CD8-positive, alpha-beta memory T cell (primary cell): ENCODE measurements around the gene SLC35E1. TPM values are rescaled to one million over a fixed set of nuclear protein-coding genes. Genes with fewer than 3 reads are reported as not detected.
"Not testable (repeated sequence)": the region's sequence is repeated elsewhere in the genome, so short reads cannot be mapped to it uniquely, and the experiment has no call there.

ENCODE experiments used
- CTCF ChIA-PET: fragments of 350-600 bp; sonication (Branson Sonifier 250); formaldehyde crosslinking; loops from one replicate; lab custom pipeline; 2021; ENCODE audit warnings: antibody characterized with exemption; lab: Charles Lee
- POLR2A ChIA-PET: fragments of 350-600 bp; sonication (Branson Sonifier 250); formaldehyde crosslinking; loops from one replicate; lab custom pipeline; 2021; ENCODE audit warnings: antibody characterized with exemption; lab: Charles Lee
- DNase-seq, 5 donors: peaks; one replicate each; pipeline versions ENCODE4 v3.0.0 to v3.0.0-alpha.2; 2020 to 2022; ENCODE audit warnings: mixed read lengths in 1 of 5
- H3K27ac ChIP-seq: one replicate; pipeline ENCODE4 v1.7.0; 2013; ENCODE audit warnings: low read depth, mild to moderate bottlenecking, low read length, moderate library complexity
- H3K27me3 ChIP-seq: 2 replicates; pipeline ENCODE4 v1.7.0; 2013; ENCODE audit warnings: low read length, mild to moderate bottlenecking; ENCODE audit not compliant: insufficient read depth, poor library complexity, severe bottlenecking
- H3K36me3 ChIP-seq: 2 replicates; pipeline ENCODE4 v1.7.0; 2013; ENCODE audit warnings: mild to moderate bottlenecking, low read length, moderate library complexity; ENCODE audit not compliant: insufficient read depth
- H3K4me1 ChIP-seq: 2 replicates; pipeline ENCODE4 v1.7.0; 2013; ENCODE audit warnings: mild to moderate bottlenecking, low read length, moderate library complexity; ENCODE audit not compliant: insufficient read depth
- H3K4me3 ChIP-seq: 2 replicates; pipeline ENCODE4 v1.7.0; 2013; ENCODE audit warnings: mild to moderate bottlenecking, low read length
- H3K9me3 ChIP-seq: 2 replicates; pipeline ENCODE4 v1.7.0; 2013; ENCODE audit warnings: mild to moderate bottlenecking, low read length
- H3K27ac Mint-ChIP-seq, 8 donors: one replicate each; pipeline ENCODE4 v1.8.0; 2020 to 2021; ENCODE audit warnings: mixed read lengths in 8 of 8, mild to moderate bottlenecking in 6 of 8, inconsistent platforms in 3 of 8, moderate library complexity in 3 of 8
- H3K27me3 Mint-ChIP-seq, 2 donors: one replicate each; pipeline ENCODE4 v1.8.0; 2020 to 2021; ENCODE audit warnings: mixed read lengths in 2 of 2, mild to moderate bottlenecking in 1 of 2, moderate library complexity in 1 of 2
- H3K36me3 Mint-ChIP-seq, 3 donors: one replicate each; pipeline ENCODE4 v1.8.0; 2020 to 2021; ENCODE audit warnings: mixed read lengths in 3 of 3, inconsistent platforms in 1 of 3, mild to moderate bottlenecking in 1 of 3
- H3K4me1 Mint-ChIP-seq, 3 donors: one replicate each; pipeline ENCODE4 v1.8.0; 2020 to 2021; ENCODE audit warnings: mixed read lengths in 3 of 3, inconsistent platforms in 1 of 3, mild to moderate bottlenecking in 1 of 3
- H3K4me3 Mint-ChIP-seq, 7 donors: one replicate each; pipeline ENCODE4 v1.8.0; 2020 to 2021; ENCODE audit warnings: mixed read lengths in 7 of 7, mild to moderate bottlenecking in 6 of 7, moderate library complexity in 4 of 7, inconsistent platforms in 2 of 7
- H3K9me3 Mint-ChIP-seq, 5 donors: one replicate each; pipeline ENCODE4 v1.8.0; 2020 to 2022; ENCODE audit warnings: mixed read lengths in 5 of 5, mild to moderate bottlenecking in 3 of 5, moderate library complexity in 2 of 5, inconsistent platforms in 1 of 5
- polyA plus RNA-seq: library from polyadenylated mRNA; unstranded; fragments of 300-500 nt; fragmentation: Illumina TruSeq; gene quantifications from one replicate; pipeline ENCODE4 v1.2.3, GENCODE V29; 2021
- total RNA-seq, 2 experiments: library from RNA; stranded (reverse); gene quantifications; one replicate each; pipeline ENCODE4 v1.2.3, GENCODE V29; 2021

Gene SLC35E1
- total and polyA plus RNA-seq, 3 experiments from 2014 or later, result 30.6 to 43.8 (median 41.9) TPM

GRCh38 chr19:16506161-16506560 lies 66.1 kb downstream of the SLC35E1 start:
- H3K27ac Mint-ChIP-seq, H3K36me3 ChIP-seq, H3K9me3 ChIP-seq, H3K4me1 ChIP-seq, H3K4me1 Mint-ChIP-seq, DNase-seq, H3K4me3 Mint-ChIP-seq, CTCF ChIA-PET, H3K27ac ChIP-seq, H3K27me3 Mint-ChIP-seq, H3K4me3 ChIP-seq, H3K27me3 ChIP-seq, H3K9me3 Mint-ChIP-seq: not testable (repeated sequence)
- POLR2A ChIA-PET, result interaction anchor here (0.6 kb wide), 1 partner anchor 37 kb away, joined by 7 read pairs; no protein-coding TSS in a partner anchor
- peaks cover 2 to 25% (median 2%) of the 10 kb centered on the region in 3 donors for H3K36me3 Mint-ChIP-seq

DNA sequence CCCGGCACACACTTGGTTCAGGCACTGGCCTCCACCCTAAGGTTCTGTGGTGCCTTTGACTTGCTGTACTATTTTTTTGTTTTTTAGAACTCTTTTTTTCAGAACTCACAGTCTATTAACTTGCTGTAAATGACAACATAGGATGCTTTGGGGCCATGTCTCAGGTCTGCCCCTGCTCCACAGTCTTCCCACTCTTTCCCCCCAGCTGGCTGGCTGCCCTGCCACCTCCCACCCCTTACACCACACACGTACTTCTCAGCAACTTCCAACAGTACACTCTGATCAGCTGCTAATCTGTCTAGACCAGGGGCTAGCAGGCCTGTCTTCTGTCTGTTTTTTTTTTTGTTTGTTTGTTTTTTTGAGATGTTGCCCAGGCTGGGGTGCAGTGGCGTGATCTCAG lies 67.9 kb downstream of the SLC35E1 start:
- Mint-ChIP-seq H3K36me3 (peaks cover 4 to 25% (median 4%) of the 10 kb centered on the region in 3 donors), H3K4me1 (no peaks in the 10 kb centered on the region), H3K27ac (no peak overlapping the region), H3K27me3 (no peaks in the 10 kb centered on the region), H3K9me3 (no peaks in the 10 kb centered on the region), H3K4me3 (no peak overlapping the region)
- H3K4me3 ChIP-seq, result no peak overlapping the region
- no peaks in the 10 kb centered on the region for H3K9me3 ChIP-seq
- H3K27me3 ChIP-seq, result no peaks in the 10 kb centered on the region
- ChIA-PET CTCF (no interaction called here), POLR2A (no interaction called here)
- no peaks in the 10 kb centered on the region for H3K4me1 ChIP-seq
- H3K27ac ChIP-seq, result no peak overlapping the region
- no peak for DNase-seq
- no peaks in the 10 kb centered on the region for H3K36me3 ChIP-seq

Other genes starting within 250 kb of the SLC35E1 start
- 10 to 100 TPM; 33.7 to 37.5 TPM for gene KLF2, start 247.6 kb downstream of the SLC35E1 start, total RNA-seq
- gene KLF2, start 247.6 kb downstream of the SLC35E1 start, polyA plus RNA-seq, result 219 TPM
- 10 to 100 TPM; 31.7 to 34.7 TPM for gene EPS15L1, start 100.4 kb downstream of the SLC35E1 start, total RNA-seq
- 12.1 TPM for gene EPS15L1, start 100.4 kb downstream of the SLC35E1 start, polyA plus RNA-seq
- not detected for gene CALR3, start 76.2 kb downstream of the SLC35E1 start, total RNA-seq
- not detected for gene CALR3, start 76.2 kb downstream of the SLC35E1 start, polyA plus RNA-seq
- 1 to 10 TPM; 5.1 to 5.4 TPM for gene C19orf44, start 76.0 kb downstream of the SLC35E1 start, total RNA-seq
- gene C19orf44, start 76.0 kb downstream of the SLC35E1 start, polyA plus RNA-seq, result 1.3 TPM
- 10 to 100 TPM; 73.1 to 74.2 TPM for gene CHERP, start 30.0 kb downstream of the SLC35E1 start, total RNA-seq
- 20.3 TPM for gene CHERP, start 30.0 kb downstream of the SLC35E1 start, polyA plus RNA-seq
- 10 to 100 TPM; 14.7 to 17.1 TPM for gene MED26, start 55.8 kb upstream of the SLC35E1 start, total RNA-seq
- 3.1 TPM for gene MED26, start 55.8 kb upstream of the SLC35E1 start, polyA plus RNA-seq
- gene SMIM7, start 87.7 kb upstream of the SLC35E1 start, total RNA-seq, result 10 to 100 TPM; 61.7 to 64.5 TPM
- 64.5 TPM for gene SMIM7, start 87.7 kb upstream of the SLC35E1 start, polyA plus RNA-seq
- under 1 TPM; 0.50 to 0.60 TPM for gene TMEM38A, start 88.7 kb upstream of the SLC35E1 start, total RNA-seq
- not detected for gene TMEM38A, start 88.7 kb upstream of the SLC35E1 start, polyA plus RNA-seq
- not detected for gene NWD1, start 147.4 kb upstream of the SLC35E1 start, total RNA-seq
- gene NWD1, start 147.4 kb upstream of the SLC35E1 start, polyA plus RNA-seq, result not detected